GM19397 (cell line): ENCODE data around the gene CCDC69.
"Not testable (repeated sequence)": the region's sequence is repeated elsewhere in the genome, so short reads cannot be mapped to it uniquely, and the experiment has no call there.

ENCODE experiments used
- ATAC-seq: cut with Tn5 transposase; IDR thresholded peaks from one replicate; pipeline ENCODE4 v1.9.1; 2021; ENCODE audit warnings: mild to moderate bottlenecking, moderate library complexity; ENCODE audit not compliant: unreplicated experiment

CCDC69 gene, protein sequence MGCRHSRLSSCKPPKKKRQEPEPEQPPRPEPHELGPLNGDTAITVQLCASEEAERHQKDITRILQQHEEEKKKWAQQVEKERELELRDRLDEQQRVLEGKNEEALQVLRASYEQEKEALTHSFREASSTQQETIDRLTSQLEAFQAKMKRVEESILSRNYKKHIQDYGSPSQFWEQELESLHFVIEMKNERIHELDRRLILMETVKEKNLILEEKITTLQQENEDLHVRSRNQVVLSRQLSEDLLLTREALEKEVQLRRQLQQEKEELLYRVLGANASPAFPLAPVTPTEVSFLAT

GRCh38 chr5:151223447-151224264, at the start of gene CCDC69:
CCDC69 (minus strand) TSS chr5:151224092; CDS start chr5:151223970, 122 bp downstream.
- peak; percentile 77 for ATAC-seq

DNA sequence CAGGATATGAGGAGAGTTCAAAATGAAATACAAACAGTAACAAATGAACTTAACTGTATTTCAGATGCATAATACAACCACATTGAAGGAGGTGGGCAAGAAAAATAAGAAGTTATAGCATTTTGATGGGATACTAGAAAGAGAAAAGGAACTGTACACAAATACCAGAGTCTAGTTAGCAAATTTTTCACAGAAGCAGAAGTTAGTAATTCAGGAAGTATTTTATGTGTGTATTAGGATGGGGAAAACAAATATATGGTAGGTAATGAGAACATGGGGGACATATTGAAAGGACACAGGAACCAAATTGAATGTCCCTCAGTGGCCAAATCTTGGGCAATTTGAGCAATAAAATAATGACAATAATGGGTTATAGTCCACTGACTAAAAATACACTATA, 47.4 kb upstream of the CCDC69 start:
- ATAC-seq, result no peak

- ATAC-seq, result peak; percentile 80
Measured at GRCh38 chr5:151270599-151270998, 46.7 kb upstream of the CCDC69 start.

DNA sequence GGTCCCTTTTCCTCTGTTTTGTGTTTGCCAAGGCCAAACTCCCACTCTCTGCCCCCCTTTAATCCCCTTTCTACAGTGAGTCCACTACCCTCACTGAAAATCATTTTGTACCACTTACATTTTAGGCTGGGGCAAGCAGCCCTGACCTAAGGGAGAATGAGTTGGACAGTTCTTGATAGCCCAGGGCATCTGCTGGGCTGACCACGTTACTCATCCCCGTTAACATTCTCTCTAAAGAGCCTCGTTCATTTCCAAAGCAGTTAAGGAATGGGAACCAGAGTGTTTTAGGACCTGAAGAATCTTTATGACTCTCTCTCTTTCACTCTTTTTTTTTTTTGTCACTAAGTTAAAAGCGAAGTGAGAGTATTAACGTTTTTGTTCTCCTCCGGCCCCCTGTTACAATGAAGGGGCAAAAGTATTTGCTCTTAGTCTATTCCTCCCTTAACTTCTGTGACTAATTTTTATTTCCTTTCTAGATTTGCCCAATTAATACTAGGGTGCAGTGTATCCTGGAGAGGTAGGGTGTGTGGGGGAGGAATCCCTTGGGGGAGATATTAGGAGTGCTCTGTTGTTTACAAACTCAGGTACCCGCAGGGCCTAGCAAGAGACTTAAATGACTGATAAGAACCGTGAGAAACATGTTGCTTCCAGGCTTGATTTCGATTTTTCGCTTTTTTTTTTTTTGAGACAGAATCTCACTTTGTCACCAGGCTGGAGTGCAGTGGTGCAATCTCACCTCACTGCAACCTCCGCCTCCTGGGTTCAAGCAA, 43.8 kb upstream of the CCDC69 start:
- no peak for ATAC-seq

DNA sequence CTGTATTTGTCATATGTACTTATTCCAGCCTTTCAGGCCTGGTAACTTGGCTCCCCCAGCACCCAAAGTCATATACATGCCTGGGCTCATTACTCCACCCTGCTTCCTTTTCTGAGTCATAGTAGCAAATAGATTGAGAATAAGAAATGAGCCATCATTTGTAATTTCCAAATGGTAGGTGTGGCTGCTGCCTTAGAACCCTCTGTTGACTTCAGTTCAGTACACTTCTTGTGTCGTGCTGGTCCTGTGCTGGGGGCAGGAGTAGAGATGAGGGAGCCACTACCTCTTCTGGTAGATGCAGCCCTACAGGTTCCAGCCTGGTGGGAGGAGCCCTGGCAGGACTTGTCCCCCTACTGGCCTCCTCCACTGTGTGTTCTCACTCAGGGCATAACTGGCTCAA, 40.2 kb upstream of the CCDC69 start:
- no peak for ATAC-seq

DNA sequence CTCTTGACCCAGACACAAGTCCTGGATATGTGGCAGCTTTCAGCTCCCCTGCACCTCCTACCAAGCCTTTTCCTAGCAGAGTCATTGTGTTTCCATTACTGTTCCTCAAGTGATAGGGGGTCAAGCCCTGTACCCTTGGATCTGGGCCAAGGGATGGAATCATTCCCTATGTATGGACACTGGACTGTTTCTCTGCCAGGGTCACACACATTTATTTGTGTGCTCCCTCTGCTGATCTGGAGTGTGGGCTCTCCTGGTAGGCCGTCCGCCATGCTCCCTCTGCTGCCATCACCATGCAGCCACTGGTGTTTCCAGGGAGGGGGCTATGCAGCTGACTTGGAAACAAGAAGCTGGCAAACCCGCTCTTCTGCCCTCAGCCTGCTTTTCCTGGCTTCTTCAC, 38.6 kb upstream of the CCDC69 start:
- no peak for ATAC-seq

GRCh38 chr5:151259931-151260330, 36.0 kb upstream of the CCDC69 start:
- no peak for ATAC-seq

DNA sequence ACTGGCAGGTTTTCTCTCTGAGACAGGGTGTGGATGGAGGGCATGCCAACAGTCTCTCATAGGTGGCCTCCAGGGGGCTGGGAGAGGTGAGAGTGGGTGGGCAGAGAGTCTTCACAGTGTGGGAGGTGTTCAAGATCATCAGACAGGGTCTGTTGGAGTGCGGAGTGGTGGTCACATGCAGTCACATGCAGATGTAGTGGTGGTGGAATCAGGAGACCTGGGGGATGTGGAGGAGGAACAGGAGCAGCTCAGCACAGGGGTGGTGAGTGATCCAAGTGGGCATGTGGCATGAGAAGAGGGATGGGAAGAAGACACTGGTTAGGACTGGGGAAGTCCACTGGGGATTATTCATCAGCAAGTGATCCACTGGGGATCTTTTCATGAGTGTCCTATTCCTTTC, 34.9 kb upstream of the CCDC69 start:
- ATAC-seq, result no peak

GRCh38 chr5:151258201-151258611, 34.3 kb upstream of the CCDC69 start:
- no peak for ATAC-seq

GRCh38 chr5:151257731-151258181, 33.9 kb upstream of the CCDC69 start:
- peak; percentile 19 for ATAC-seq

DNA sequence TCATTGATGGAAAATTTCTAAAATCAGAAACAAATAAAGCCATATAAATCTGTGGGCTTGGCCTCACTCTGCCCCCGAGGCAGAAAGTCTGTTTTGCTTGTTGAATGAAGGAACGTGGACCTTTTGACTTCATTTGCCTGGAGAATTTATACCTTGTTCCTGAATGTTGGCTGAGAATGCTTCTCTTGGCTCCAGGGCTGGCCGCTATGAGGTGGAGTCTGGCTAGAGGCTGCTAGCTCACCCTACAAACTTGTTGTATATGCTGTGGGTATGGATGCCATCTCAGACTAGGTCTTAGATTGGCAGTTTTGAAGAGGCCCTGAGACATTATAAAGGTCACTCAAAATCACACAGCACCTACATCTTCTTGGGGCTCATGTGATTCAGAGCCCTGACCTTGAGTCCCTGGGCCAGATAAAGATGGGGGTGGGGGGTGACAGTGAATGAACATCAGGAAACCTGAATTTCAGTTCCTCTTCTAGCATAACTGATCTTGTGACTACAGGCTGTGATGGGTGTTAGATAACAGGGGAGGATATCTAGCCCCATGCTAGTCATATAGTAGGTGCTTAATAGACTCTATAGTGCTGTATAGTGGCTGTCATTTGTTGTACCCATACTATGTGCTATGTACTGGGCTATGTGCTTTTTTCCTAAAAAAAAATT, 31.9 kb upstream of the CCDC69 start:
- peak; percentile 30 for ATAC-seq

GRCh38 chr5:151254990-151255389, 31.1 kb upstream of the CCDC69 start:
- ATAC-seq, result not testable (repeated sequence)

GRCh38 chr5:151254556-151254955, 30.7 kb upstream of the CCDC69 start:
- no peak for ATAC-seq

GRCh38 chr5:151253605-151253950, 29.7 kb upstream of the CCDC69 start:
- ATAC-seq, result no peak

DNA sequence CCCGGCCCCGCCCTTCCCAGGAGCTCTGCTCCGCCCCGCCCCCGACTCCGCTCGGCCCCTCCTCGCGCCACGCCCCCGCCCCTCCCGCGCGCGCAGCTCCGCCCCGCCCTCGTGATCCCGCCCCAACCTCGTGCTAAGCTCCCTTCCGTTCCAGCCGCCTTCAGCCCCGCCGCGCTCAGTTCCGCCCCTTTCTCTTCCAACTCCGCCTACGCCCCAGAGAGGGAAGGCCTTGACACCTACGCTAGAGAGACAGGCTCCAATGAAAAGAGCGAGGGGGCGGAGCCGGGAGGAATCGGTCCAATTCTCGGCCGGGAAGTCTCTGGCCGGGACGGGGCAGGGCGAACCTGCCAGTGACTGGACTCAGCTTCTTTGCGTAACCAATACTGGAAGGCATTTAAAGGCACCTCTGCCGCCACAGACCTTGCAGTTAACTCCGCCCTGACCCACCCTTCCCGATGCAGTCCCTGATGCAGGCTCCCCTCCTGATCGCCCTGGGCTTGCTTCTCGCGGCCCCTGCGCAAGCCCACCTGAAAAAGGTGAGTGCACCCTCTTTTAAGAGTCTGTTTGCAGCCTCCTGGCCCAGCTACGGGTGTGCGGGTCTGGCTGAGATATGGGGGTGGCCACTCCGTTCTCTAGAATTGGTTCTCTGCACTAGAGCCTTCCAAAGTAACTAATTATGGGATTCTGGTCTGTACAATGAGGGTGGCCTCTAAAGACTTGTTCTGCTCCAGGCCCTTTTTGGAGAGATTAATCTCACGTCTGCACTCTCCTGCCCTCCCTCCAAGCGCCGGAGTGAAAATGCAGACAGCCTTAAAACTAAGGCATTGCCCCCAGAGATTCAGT, 29.1 kb upstream of the CCDC69 start, which contains the start of gene GM2A:
GM2A (plus strand) TSS at position 424 of the 843 bp plus-strand sequence; CDS start at position 456, 32 bp downstream.
- ATAC-seq, result peak; percentile 89

- ATAC-seq, result no peak
Measured at GRCh38 chr5:151251621-151252020, 27.7 kb upstream of the CCDC69 start.

DNA sequence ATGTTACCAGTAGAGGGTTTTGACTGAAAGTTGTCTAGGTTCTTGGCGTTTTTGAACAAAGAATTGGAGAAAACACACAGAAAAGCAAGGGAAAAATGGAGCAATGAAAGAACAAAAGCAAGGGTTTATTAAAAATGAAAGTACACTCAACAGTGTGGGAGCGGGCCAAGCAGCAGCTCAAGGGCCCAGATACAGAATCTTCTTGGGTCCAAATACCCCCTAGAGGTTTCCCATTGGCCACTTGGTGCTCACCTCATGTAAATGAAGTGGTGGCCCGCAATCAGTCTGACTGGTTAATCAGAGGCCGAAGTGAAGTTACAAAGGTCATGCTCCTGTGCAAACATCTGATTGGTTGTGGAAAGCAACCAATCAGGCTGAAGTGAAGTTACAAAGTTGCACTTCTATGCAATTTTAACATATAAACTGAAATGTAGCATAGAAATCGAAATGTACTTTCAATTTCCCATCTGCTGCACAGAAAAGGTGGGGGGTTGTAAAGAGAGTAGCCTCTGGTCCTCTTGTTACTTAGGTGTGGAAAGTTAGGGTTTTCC, 27.2 kb upstream of the CCDC69 start:
- ATAC-seq, result no peak

DNA sequence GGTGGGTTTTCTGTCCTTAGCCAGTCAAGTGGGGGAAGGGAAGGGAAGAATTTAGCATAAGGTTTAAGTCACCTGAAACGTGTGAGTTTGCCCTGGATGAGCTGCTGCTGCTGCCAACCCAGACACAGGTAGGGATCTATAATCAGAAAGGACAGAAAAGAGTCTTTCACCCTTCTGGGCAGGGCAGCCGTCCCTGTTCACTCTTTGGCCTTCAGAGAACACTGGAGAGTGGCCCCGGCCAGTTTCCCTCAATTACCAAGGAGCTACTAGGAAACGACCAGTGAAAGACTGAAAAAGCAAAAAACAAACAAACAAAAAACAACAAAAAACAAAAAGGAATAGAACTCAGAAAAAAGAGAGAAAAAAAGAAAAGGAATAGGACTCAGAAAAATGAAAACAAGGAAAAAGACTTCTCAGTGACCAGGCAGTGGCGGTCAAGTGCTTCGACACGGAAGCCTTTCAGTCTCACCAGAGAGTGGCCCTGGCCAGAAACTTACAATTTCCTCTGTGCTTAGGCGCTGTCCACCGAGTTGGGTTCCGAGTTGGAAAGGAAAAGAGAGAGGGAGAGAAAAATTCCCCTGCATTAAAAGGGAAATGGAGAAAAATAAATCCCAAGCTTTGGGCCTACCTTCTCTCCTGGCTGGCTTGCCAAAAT, 26.6 kb upstream of the CCDC69 start:
- ATAC-seq, result no peak

GRCh38 chr5:151249281-151249680, 25.4 kb upstream of the CCDC69 start:
- no peak for ATAC-seq
